ENCODE measurements around the gene ERBIN.

GRCh38 chr5:65927503-65928321, 1.3 kb downstream of the ERBIN start:
- TF ChIP-seq CTCF (IDR thresholded peaks at IDR 0.05 in 2 of 3, conservative IDR thresholded peaks at IDR 0.05 in 1 of 3; ENCODE audit: control insufficient read depth in 2 of 3, extremely low read depth in 1 of 3, insufficient read depth in 1 of 3, low read depth in 3 of 3, low read length in 3 of 3) (no peak), EP300 (IDR thresholded peaks at IDR 0.05; ENCODE audit: borderline replicate concordance in 1 of 2, control insufficient read depth in 1 of 2, low read depth in 2 of 2, low read length in 2 of 2) (no peak), PAX8 (IDR thresholded peaks at IDR 0.05) (no peak), SRF (IDR thresholded peaks at IDR 0.05; ENCODE audit: low read depth in 2 of 2, low read length in 2 of 2) (no peak), KAT2A (conservative IDR thresholded peaks at IDR 0.05; ENCODE audit: control insufficient read depth, low read depth, low read length) (no peak), ZZZ3 (IDR thresholded peaks at IDR 0.05; ENCODE audit: control insufficient read depth, insufficient read length, low read depth) (no peak), POLR2A (IDR thresholded peaks at IDR 0.05; ENCODE audit: low read depth, low read length) (no peak)
- TF ChIP-seq, protein P1, sequence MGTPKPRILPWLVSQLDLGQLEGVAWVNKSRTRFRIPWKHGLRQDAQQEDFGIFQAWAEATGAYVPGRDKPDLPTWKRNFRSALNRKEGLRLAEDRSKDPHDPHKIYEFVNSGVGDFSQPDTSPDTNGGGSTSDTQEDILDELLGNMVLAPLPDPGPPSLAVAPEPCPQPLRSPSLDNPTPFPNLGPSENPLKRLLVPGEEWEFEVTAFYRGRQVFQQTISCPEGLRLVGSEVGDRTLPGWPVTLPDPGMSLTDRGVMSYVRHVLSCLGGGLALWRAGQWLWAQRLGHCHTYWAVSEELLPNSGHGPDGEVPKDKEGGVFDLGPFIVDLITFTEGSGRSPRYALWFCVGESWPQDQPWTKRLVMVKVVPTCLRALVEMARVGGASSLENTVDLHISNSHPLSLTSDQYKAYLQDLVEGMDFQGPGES (IDR thresholded peaks at IDR 0.05), result no peak
- TF ChIP-seq, protein P2, sequence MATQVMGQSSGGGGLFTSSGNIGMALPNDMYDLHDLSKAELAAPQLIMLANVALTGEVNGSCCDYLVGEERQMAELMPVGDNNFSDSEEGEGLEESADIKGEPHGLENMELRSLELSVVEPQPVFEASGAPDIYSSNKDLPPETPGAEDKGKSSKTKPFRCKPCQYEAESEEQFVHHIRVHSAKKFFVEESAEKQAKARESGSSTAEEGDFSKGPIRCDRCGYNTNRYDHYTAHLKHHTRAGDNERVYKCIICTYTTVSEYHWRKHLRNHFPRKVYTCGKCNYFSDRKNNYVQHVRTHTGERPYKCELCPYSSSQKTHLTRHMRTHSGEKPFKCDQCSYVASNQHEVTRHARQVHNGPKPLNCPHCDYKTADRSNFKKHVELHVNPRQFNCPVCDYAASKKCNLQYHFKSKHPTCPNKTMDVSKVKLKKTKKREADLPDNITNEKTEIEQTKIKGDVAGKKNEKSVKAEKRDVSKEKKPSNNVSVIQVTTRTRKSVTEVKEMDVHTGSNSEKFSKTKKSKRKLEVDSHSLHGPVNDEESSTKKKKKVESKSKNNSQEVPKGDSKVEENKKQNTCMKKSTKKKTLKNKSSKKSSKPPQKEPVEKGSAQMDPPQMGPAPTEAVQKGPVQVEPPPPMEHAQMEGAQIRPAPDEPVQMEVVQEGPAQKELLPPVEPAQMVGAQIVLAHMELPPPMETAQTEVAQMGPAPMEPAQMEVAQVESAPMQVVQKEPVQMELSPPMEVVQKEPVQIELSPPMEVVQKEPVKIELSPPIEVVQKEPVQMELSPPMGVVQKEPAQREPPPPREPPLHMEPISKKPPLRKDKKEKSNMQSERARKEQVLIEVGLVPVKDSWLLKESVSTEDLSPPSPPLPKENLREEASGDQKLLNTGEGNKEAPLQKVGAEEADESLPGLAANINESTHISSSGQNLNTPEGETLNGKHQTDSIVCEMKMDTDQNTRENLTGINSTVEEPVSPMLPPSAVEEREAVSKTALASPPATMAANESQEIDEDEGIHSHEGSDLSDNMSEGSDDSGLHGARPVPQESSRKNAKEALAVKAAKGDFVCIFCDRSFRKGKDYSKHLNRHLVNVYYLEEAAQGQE (IDR thresholded peaks at IDR 0.05; ENCODE audit: low read depth, low read length), result no peak

Measured in GM12878 (cell line).